ENCODE data around the gene CFAP74. TPM values are rescaled to one million over a fixed set of nuclear protein-coding genes. Genes with fewer than 3 reads are reported as not detected.

Gene CFAP74
- total and polyA plus RNA-seq, 9 of the 15 experiments (the other 6 are each of a cell fraction or from before 2014, with no cell fraction given), result 0.03 to 0.15 (median 0.05) TPM; not detected in 6

DNA sequence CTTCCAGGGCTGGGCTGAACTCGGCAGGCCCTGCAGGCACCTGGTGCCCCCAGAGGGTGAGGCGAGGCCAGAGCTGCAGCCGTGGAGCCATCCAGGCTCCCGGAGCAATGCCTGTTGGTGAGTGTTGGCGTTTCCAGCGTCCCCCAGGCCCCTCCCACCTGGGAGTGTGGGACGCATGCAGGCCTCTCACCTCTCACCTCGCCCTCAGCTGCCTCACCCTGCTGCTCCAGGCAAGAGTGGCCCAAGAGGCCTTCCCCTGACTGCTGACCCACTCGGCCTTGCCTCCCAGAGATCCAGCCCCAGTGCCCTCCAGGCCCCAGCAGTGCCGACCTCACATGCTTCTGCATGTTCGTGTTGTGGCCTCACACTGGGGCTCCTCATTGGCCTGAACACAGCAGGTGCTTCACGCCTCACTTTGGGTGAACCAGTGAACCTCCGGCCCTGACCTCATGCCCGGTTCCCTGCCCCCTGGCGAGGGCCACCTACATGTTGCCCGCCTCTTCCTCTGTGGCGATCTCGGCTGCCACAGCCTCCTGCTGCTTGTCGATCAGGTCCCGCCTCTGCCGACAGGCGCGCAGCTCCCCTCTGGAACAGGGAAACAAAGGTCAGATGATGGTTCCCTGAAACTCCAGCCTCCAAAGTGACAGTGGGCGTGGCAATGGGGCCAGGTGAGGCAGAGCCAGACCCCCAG, 17.0 kb downstream of the CFAP74 start (continued):
- TF ChIP-seq, protein P1, sequence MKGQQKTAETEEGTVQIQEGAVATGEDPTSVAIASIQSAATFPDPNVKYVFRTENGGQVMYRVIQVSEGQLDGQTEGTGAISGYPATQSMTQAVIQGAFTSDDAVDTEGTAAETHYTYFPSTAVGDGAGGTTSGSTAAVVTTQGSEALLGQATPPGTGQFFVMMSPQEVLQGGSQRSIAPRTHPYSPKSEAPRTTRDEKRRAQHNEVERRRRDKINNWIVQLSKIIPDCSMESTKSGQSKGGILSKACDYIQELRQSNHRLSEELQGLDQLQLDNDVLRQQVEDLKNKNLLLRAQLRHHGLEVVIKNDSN (CRISPR knock-in tag; IDR thresholded peaks at IDR 0.05), result 0 out of 2 replicates have a peak, but pooled peaks have one; percentile 6
- TF ChIP-seq ILK (tag; IDR thresholded peaks at IDR 0.05; ENCODE audit: borderline replicate concordance, low read depth), result no peak

DNA sequence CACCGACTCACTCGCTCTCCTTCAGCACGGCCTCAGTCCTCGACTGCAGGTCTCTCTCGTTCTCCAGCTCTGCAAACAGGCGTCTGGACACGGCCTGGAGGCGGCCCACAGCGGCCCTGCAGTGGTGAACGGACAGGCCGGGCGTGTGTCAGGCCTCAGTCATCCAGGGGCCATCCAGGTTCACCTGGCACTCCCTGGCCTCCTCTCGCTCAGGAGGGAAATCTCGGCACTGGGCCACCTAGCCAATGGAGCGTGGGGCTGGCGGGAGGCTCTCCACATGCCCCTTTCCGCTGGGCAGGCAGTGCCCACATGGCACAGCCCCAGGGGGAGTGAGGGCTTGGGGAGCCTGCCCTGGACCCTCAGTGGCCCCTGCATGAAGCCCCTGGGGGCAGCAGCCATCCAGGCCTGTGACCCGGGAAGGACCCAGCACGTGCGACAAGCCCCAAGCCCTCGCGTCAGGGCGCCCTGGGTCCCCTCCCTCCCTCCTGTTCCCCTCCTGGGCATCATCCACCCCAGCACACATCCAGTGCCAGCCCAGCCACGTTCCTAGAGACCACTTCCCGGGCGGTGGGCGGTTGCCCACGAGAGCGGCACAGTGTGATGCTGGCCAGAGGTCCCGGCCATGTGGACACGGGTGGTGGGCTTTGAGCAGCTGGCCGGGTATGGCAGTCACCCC, 18.1 kb downstream of the CFAP74 start:
- no peaks in the 10 kb centered on the region for H3K9me1 ChIP-seq (ENCODE audit: control insufficient read depth, insufficient read depth, low read length)
- no peak overlapping the region for H3K4me2 ChIP-seq (ENCODE audit: insufficient read depth, low read length)
- no peak for TF ChIP-seq FOS (IDR thresholded peaks at IDR 0.05; ENCODE audit: extremely low read depth, insufficient read length)
- no peak overlapping the region for H2AFZ ChIP-seq (ENCODE audit: low read depth, low read length)
- H3K9ac ChIP-seq (ENCODE audit: insufficient read depth in 1 of 2, low read depth in 2 of 2, low read length in 2 of 2), result peak overlapping the region in 1 of 2 experiments; percentile 12; a peak in 1 of 4 replicates
- H3K4me3 ChIP-seq, result no peak overlapping the region
- H4K20me1 ChIP-seq (replicated peaks; ENCODE audit: control insufficient read depth, insufficient read depth, low read length), result no peaks in the 10 kb centered on the region
- no peak overlapping the region for H3K27ac ChIP-seq (ENCODE audit: extremely low read depth, low read depth, low read length)
- H3K4me1 ChIP-seq (replicated peaks in 1 of 2; ENCODE audit: control insufficient read depth in 2 of 2, insufficient read depth in 2 of 2, low read length in 2 of 2), result peaks cover 18 to 53% of the 10 kb centered on the region in 2 experiments; a peak in 4 of 5 replicates
- H3K79me2 ChIP-seq (ENCODE audit: control insufficient read depth, insufficient read depth, low read length), result no peaks in the 10 kb centered on the region
- peak; percentile 24 for ATAC-seq
- ChIA-PET POLR2A (interaction anchor here (0.6 kb wide), 1 partner anchor 72 kb away, joined by 3 read pairs; no protein-coding TSS in a partner anchor), CTCF (ENCODE audit: low intra/inter-chr PET ratio) (no interaction called here)
- intact Hi-C loops (cut with micrococcal nuclease) (no loop called here), in situ Hi-C loops (cut with MboI) (no loop called here)
- H3K9me3 ChIP-seq (replicated peaks; ENCODE audit: control insufficient read depth, insufficient read depth, low read depth, low read length), result no peaks in the 10 kb centered on the region
- no peaks in the 10 kb centered on the region for H3K36me3 ChIP-seq (ENCODE audit: control insufficient read depth, insufficient read depth, low read length)
- no peak for DNase-seq (ENCODE audit: extremely low read depth in 1 of 4, low spot score in 3 of 4)
- no TSS peak for BruUV-seq (replicated peaks)
- 12% methylated on average over 28 of the region's 32 CpGs for WGBS (ENCODE audit: insufficient coverage, low coverage, missing lambda C conversion rate)
- no peak for FAIRE-seq
- peaks cover 39 to 66% of the 10 kb centered on the region in 2 experiments; a peak in 4 of 5 replicates for H3K27me3 ChIP-seq (ENCODE audit: control insufficient read depth in 2 of 2, insufficient read depth in 2 of 2, low read length in 2 of 2)
